HCT116 (cell line): Measurements from ENCODE around the gene PRDM1. TPM values are rescaled to one million over a fixed set of nuclear protein-coding genes. Genes with fewer than 3 reads are reported as not detected.
A peak's percentile ranks its signal among the peaks of the same experiment; 100 is the strongest.

Source experiments
- ATAC-seq: fragments of 200-7000 bp; cut with Tn5 transposase; 2 replicates; pipeline ENCODE4 v1.9.1; 2020; ENCODE audit warnings: mild to moderate bottlenecking, moderate library complexity
- BruUV-seq: library from RNA; stranded (reverse); fragments of 400-500 nt; replicated peaks from 2 replicates; lab custom pipeline; 2021; lab: Mats Ljungman, UMichigan
- CTCF ChIA-PET: fragments of 300-600 bp; sonication (Branson Sonifier 250); formaldehyde crosslinking; loops from one replicate; lab custom pipeline; 2021; ENCODE audit warnings: antibody characterized with exemption; lab: Charles Lee
- POLR2A ChIA-PET: fragments of 300-600, 350-600 bp; sonication (Branson Sonifier 250); formaldehyde crosslinking; loops from one replicate; lab custom pipeline; 2021; ENCODE audit warnings: antibody characterized with exemption; lab: Charles Lee
- RAD21 ChIA-PET, 2 experiments: fragments of 300-600 bp; sonication (Branson Sonifier 250); formaldehyde crosslinking; loops; one replicate each; lab custom pipeline; 2023; ENCODE audit warnings: low total read pairs in 2 of 2; ENCODE audit not compliant: uncharacterized antibody in 2 of 2, unreplicated experiment in 2 of 2, low non-redundant PET in 1 of 2; lab: Charles Lee
- DNase-seq: peaks from one replicate; pipeline ENCODE4 v3.0.0-alpha.2; 2010; ENCODE audit warnings: low read depth, low spot score
- H2AFZ ChIP-seq: fragments of 200-600 bp; shearing (Covaris generic), sonication (generic); 2 replicates; pipeline ENCODE4 v1.6.1; 2017; ENCODE audit warnings: low read depth, mixed run types, mixed read lengths, antibody characterized with exemption, low read length; ENCODE audit not compliant: poor library complexity, severe bottlenecking
- H3K27ac ChIP-seq: 2 replicates; pipeline ENCODE4 v1.5.1; 2012; ENCODE audit warnings: low read depth, low read length
- H3K27me3 ChIP-seq: fragments of 200-600 bp; sonication (generic); 2 replicates; pipeline ENCODE4 v1.6.1; 2016; ENCODE audit warnings: mixed run types, low read length, mixed read lengths; ENCODE audit not compliant: insufficient read depth
- H3K36me3 ChIP-seq, 2 experiments: fragments of 200-500 bp in 1 of 2; fragments of 200-600 bp in 1 of 2; sonication (Bioruptor generic) in 1 of 2; sonication (generic) in 1 of 2; 2 replicates each; pipeline versions ENCODE4 v1.5.1 to v1.6.1; 2014 to 2016; ENCODE audit warnings: low read length in 2 of 2, inconsistent platforms in 1 of 2, mixed read lengths in 1 of 2, mixed run types in 1 of 2; ENCODE audit not compliant: insufficient read depth in 2 of 2, control insufficient read depth in 1 of 2
- H3K4me1 ChIP-seq, 2 experiments: fragments of 200-600 bp in 1 of 2; sonication (generic) in 1 of 2; 2 replicates each; pipeline versions ENCODE4 v1.5.1 to v1.6.1; 2012 to 2017; ENCODE audit warnings: low read length in 2 of 2, inconsistent platforms in 1 of 2, mild to moderate bottlenecking in 1 of 2, mixed read lengths in 1 of 2, mixed run types in 1 of 2, moderate library complexity in 1 of 2; ENCODE audit not compliant: insufficient read depth in 2 of 2, control insufficient read depth in 1 of 2
- H3K4me2 ChIP-seq: fragments of 200-600 bp; sonication (generic); 2 replicates; pipeline ENCODE4 v1.6.1; 2017; ENCODE audit warnings: mixed run types, low read length, mixed read lengths
- H3K4me3 ChIP-seq, 2 experiments: fragments of 200-600 bp in 1 of 2; sonication (generic) in 1 of 2; replicated peaks in 1 of 2; 2 replicates each; pipeline ENCODE4 v1.5.1; 2011 to 2016; ENCODE audit warnings: low read length in 2 of 2, control low read depth in 1 of 2, low read depth in 1 of 2, mild to moderate bottlenecking in 1 of 2, mixed read lengths in 1 of 2, mixed run types in 1 of 2
- H3K79me2 ChIP-seq: fragments of 200-600 bp; sonication (generic); 2 replicates; pipeline ENCODE4 v1.6.1; 2017; ENCODE audit warnings: mild to moderate bottlenecking, mixed run types, low read length, moderate library complexity, mixed read lengths; ENCODE audit not compliant: insufficient read depth
- H3K9ac ChIP-seq: fragments of 200-600 bp; sonication (generic); 2 replicates; pipeline ENCODE4 v1.6.1; 2016; ENCODE audit warnings: low read length, mixed read lengths
- H3K9me2 ChIP-seq: fragments of 200-600 bp; sonication (generic), shearing (Covaris generic); 2 replicates; pipeline ENCODE4 v1.6.1; 2017; ENCODE audit warnings: mixed run types, mild to moderate bottlenecking, moderate library complexity; ENCODE audit not compliant: insufficient read depth
- H3K9me3 ChIP-seq, 2 experiments: fragments of 200-500 bp in 1 of 2; fragments of 200-600 bp in 1 of 2; sonication (Bioruptor generic) in 1 of 2; sonication (generic) in 1 of 2; 2 replicates each; pipeline ENCODE4 v1.6.1; 2014 to 2017; ENCODE audit warnings: low read length in 2 of 2, mixed read lengths in 2 of 2, inconsistent platforms in 1 of 2, low read depth in 1 of 2, mild to moderate bottlenecking in 1 of 2, mixed run types in 1 of 2, moderate library complexity in 1 of 2; ENCODE audit not compliant: control insufficient read depth in 1 of 2, insufficient read depth in 1 of 2
- H4K20me1 ChIP-seq: fragments of 200-600 bp; sonication (generic), shearing (Covaris generic); 2 replicates; pipeline ENCODE4 v1.6.1; 2017; ENCODE audit warnings: mixed run types, mild to moderate bottlenecking, moderate library complexity; ENCODE audit not compliant: insufficient read depth
- CEBPB ChIP-seq: IDR thresholded peaks from 2 replicates; pipeline ENCODE4 v1.6.1; 2012; ENCODE audit warnings: low read depth
- EGR1 ChIP-seq: IDR thresholded peaks from 2 replicates; pipeline ENCODE4 v1.6.1; 2012; ENCODE audit warnings: low read depth
- ELF1 ChIP-seq: IDR thresholded peaks from 2 replicates; pipeline ENCODE4 v1.6.1; 2012; ENCODE audit warnings: low read depth, borderline replicate concordance
- EZH2 ChIP-seq: fragments of 200-600 bp; sonication (generic); IDR thresholded peaks from 2 replicates; pipeline ENCODE4 v1.6.1; 2017; ENCODE audit warnings: antibody characterized with exemption, mixed run types
- EZH2phosphoT487 ChIP-seq: fragments of 200-600 bp; IDR thresholded peaks from 2 replicates; pipeline ENCODE4 v1.6.1; 2018; ENCODE audit warnings: antibody characterized with exemption, borderline replicate concordance
- MAX ChIP-seq: IDR thresholded peaks from 2 replicates; pipeline ENCODE4 v1.6.1; 2012
- RAD21 ChIP-seq: IDR thresholded peaks from 2 replicates; pipeline ENCODE4 v1.6.1; 2012; ENCODE audit warnings: low read depth, mild to moderate bottlenecking
- TCF7L2 ChIP-seq: IDR thresholded peaks from 2 replicates; pipeline ENCODE4 v1.7.0; 2011; ENCODE audit warnings: borderline replicate concordance, inconsistent platforms; ENCODE audit not compliant: insufficient read depth, insufficient read length; ENCODE audit errors: extremely low read depth
- YY1 ChIP-seq: IDR thresholded peaks from 2 replicates; pipeline ENCODE4 v1.6.1; 2011; ENCODE audit warnings: low read length, low read depth, moderate library complexity, mild to moderate bottlenecking; ENCODE audit not compliant: insufficient replicate concordance; ENCODE audit errors: extremely low read depth
- ZFX ChIP-seq: fragments of 450-650 bp; IDR thresholded peaks from 2 replicates; pipeline ENCODE4 v1.6.1; 2017
- intact Hi-C: fragments of 100-400 bp; cut with micrococcal nuclease; formaldehyde crosslinking; loops from 2 replicates; pipeline ENCODE4 v1.10.0; 2022
- total RNA-seq: library from RNA; stranded (reverse); gene quantifications from one replicate; pipeline ENCODE4 v1.2.1, GENCODE V29; 2021; ENCODE audit not compliant: unreplicated experiment

The PRDM1 gene
- total RNA-seq, 1 experiment from 2014 or later = 3.4 TPM

GRCh38 chr6:106135911-106136571 lies 49.9 kb downstream of the PRDM1 start:
- no peak overlapping the region for H3K4me3 ChIP-seq
- POLR2A ChIA-PET = no interaction called here
- DNase-seq (no peak), ATAC-seq (no peak)
- no peaks in the 10 kb centered on the region for H3K27me3 ChIP-seq
- no peaks in the 10 kb centered on the region for H3K9me3 ChIP-seq
- no peaks in the 10 kb centered on the region for H3K79me2 ChIP-seq
- H2AFZ ChIP-seq = peak overlapping the region; percentile 89
- intact Hi-C loops = no loop called here
- no TSS peak for BruUV-seq
- H3K4me1 ChIP-seq = peaks cover 13 to 33% of the 10 kb centered on the region in 2 experiments
- H3K9me2 ChIP-seq = no peaks in the 10 kb centered on the region
- H3K4me2 ChIP-seq = peak overlapping the region; percentile 67
- no peaks in the 10 kb centered on the region for H3K36me3 ChIP-seq
- H3K27ac ChIP-seq = no peak overlapping the region
- peak overlapping the region; percentile 41; the same call in 1 of the 2 replicates for H3K9ac ChIP-seq
- CTCF ChIA-PET = no interaction called here
- H4K20me1 ChIP-seq = no peaks in the 10 kb centered on the region
- TF ChIP-seq EZH2phosphoT487 (no peak), MAX (no peak), TCF7L2 (no peak), ELF1 (no peak), ZFX (no peak), CEBPB (no peak), EGR1 (no peak)
- RAD21 ChIA-PET = no interaction called here

- no peak overlapping the region for H3K9ac ChIP-seq
- ChIA-PET RAD21 (no interaction called here), POLR2A (no interaction called here), CTCF (no interaction called here)
- no peaks in the 10 kb centered on the region for H3K79me2 ChIP-seq
- intact Hi-C loops = no loop called here
- BruUV-seq = no TSS peak
- no peaks in the 10 kb centered on the region for H3K9me3 ChIP-seq
- peaks cover 15 to 41% of the 10 kb centered on the region in 2 experiments for H3K4me1 ChIP-seq
- DNase-seq = no peak
- H3K4me2 ChIP-seq = no peak overlapping the region
- H3K27ac ChIP-seq = no peak overlapping the region
- H3K36me3 ChIP-seq = no peaks in the 10 kb centered on the region
- TF ChIP-seq EZH2phosphoT487 (no peak), ELF1 (no peak), YY1 (no peak), RAD21 (no peak), TCF7L2 (no peak), EZH2 (no peak)
- H4K20me1 ChIP-seq = no peaks in the 10 kb centered on the region
- no peaks in the 10 kb centered on the region for H3K9me2 ChIP-seq
- no peak for ATAC-seq
- H3K4me3 ChIP-seq = no peak overlapping the region
- no peaks in the 10 kb centered on the region for H3K27me3 ChIP-seq
- no peak overlapping the region for H2AFZ ChIP-seq
These were observed 50.7 kb downstream of the PRDM1 start for GRCh38 chr6:106136845-106137244.
